ENCODE data around the gene SEMA3D.

GRCh38 chr7:85033263-85033662 lies 153.6 kb downstream of the SEMA3D start:
- no peak for TF ChIP-seq EZH2phosphoT487 (IDR thresholded peaks at IDR 0.05; ENCODE audit: borderline replicate concordance)
- TF ChIP-seq SP1 (IDR thresholded peaks at IDR 0.05; ENCODE audit: low read depth): no peak
- no peak for TF ChIP-seq CTCF (IDR thresholded peaks at IDR 0.05 in 2 of 3, conservative IDR thresholded peaks at IDR 0.05 in 1 of 3; ENCODE audit: borderline replicate concordance in 1 of 3, insufficient read depth in 1 of 3, low read depth in 2 of 3, low read length in 2 of 3)
- TF ChIP-seq POLR2AphosphoS5 (IDR thresholded peaks at IDR 0.05; ENCODE audit: low read depth, low read length): no peak
- TF ChIP-seq RAD21 (IDR thresholded peaks at IDR 0.05; ENCODE audit: low read depth): no peak
- TF ChIP-seq ATF3 (IDR thresholded peaks at IDR 0.05): no peak
- no peak for TF ChIP-seq CEBPB (IDR thresholded peaks at IDR 0.05; ENCODE audit: low read depth)
- no peak for TF ChIP-seq REST (IDR thresholded peaks at IDR 0.05; ENCODE audit: low read depth)
- TF ChIP-seq FOSL1 (IDR thresholded peaks at IDR 0.05; ENCODE audit: low read depth): no peak
- TF ChIP-seq POLR2A (IDR thresholded peaks at IDR 0.05; ENCODE audit: borderline replicate concordance, extremely low read depth, insufficient read depth, insufficient read length): no peak
- no peak for TF ChIP-seq ZFX (IDR thresholded peaks at IDR 0.05)
